Activated CD4-positive, alpha-beta T cell treated with anti-CD3 and anti-CD28 coated beads for 24 hours (primary cell): ENCODE data around the gene KRTAP4-9.
"Not testable (repeated sequence)": the region's sequence is repeated elsewhere in the genome, so short reads cannot be mapped to it uniquely, and the experiment has no call there.

Experiments
- DNase-seq, 2 donors: peaks; one replicate each; pipeline ENCODE4 v3.0.0-alpha.2; 2020; ENCODE audit warnings: low read depth in 2 of 2

The KRTAP4-9 gene

GRCh38 chr17:41105347-41105746, at the start of gene KRTAP4-9:
Gene KRTAP4-9 (plus strand): TSS chr17:41105389. CDS start chr17:41105389, 0 bp downstream.
- not testable (repeated sequence) for DNase-seq

GRCh38 chr17:41057547-41057946, 47.6 kb upstream of the KRTAP4-9 start:
- no peak for DNase-seq

GRCh38 chr17:41058741-41059140, 46.4 kb upstream of the KRTAP4-9 start:
- no peak for DNase-seq

- not testable (repeated sequence) for DNase-seq
These were observed 45.7 kb upstream of the KRTAP4-9 start for GRCh38 chr17:41059276-41060051.

- no peak for DNase-seq
These were observed 45.1 kb upstream of the KRTAP4-9 start, which contains the start of gene KRTAP2-3 for GRCh38 chr17:41060052-41060604. Gene KRTAP2-3 (minus strand): TSS chr17:41060114. CDS start chr17:41060050, 64 bp downstream.

GRCh38 chr17:41061964-41062363, 43.2 kb upstream of the KRTAP4-9 start:
- DNase-seq = no peak

GRCh38 chr17:41063449-41063848, 41.7 kb upstream of the KRTAP4-9 start:
- no peak for DNase-seq

GRCh38 chr17:41064301-41064700, 40.9 kb upstream of the KRTAP4-9 start:
- DNase-seq = no peak

GRCh38 chr17:41065016-41065689, 40.0 kb upstream of the KRTAP4-9 start:
- DNase-seq = not testable (repeated sequence)

- DNase-seq = no peak
These were observed 39.2 kb upstream of the KRTAP4-9 start, which contains the start of gene KRTAP2-4 for GRCh38 chr17:41065829-41066624. Gene KRTAP2-4 (minus strand): TSS chr17:41065879. CDS start chr17:41065845, 34 bp downstream.

- no peak for DNase-seq
These were observed 37.9 kb upstream of the KRTAP4-9 start for GRCh38 chr17:41067281-41067680.

GRCh38 chr17:41069031-41069430, 36.2 kb upstream of the KRTAP4-9 start:
- DNase-seq = no peak

- no peak for DNase-seq
These were observed 33.4 kb upstream of the KRTAP4-9 start for GRCh38 chr17:41071606-41072360.

GRCh38 chr17:41073676-41074075, 31.5 kb upstream of the KRTAP4-9 start:
- no peak for DNase-seq

- DNase-seq = no peak
These were observed 28.4 kb upstream of the KRTAP4-9 start for GRCh38 chr17:41076788-41077187.

- no peak for DNase-seq
These were observed 22.6 kb upstream of the KRTAP4-9 start for GRCh38 chr17:41082626-41083025.

GRCh38 chr17:41083427-41083826, 21.8 kb upstream of the KRTAP4-9 start:
- not testable (repeated sequence) for DNase-seq

GRCh38 chr17:41084100-41084856, 20.9 kb upstream of the KRTAP4-9 start, which contains the start of gene KRTAP4-7:
Gene KRTAP4-7 (plus strand): TSS chr17:41084150. CDS start chr17:41084207, 57 bp downstream.
- not testable (repeated sequence) for DNase-seq

- not testable (repeated sequence) for DNase-seq
These were observed 16.3 kb upstream of the KRTAP4-9 start for GRCh38 chr17:41088760-41089352.

- no peak for DNase-seq
These were observed 9.1 kb upstream of the KRTAP4-9 start for GRCh38 chr17:41096055-41096454.
